GM19468 (cell line): ENCODE data around the gene BAMBI.

Source experiments
- ATAC-seq: cut with Tn5 transposase; IDR thresholded peaks from one replicate; pipeline ENCODE4 v1.9.1; 2021; ENCODE audit warnings: mild to moderate bottlenecking, moderate library complexity, moderate number of reproducible peaks; ENCODE audit not compliant: unreplicated experiment; ENCODE audit errors: extremely low read depth

BAMBI gene

GRCh38 chr10:28728366-28728765 is 51.0 kb downstream of the BAMBI start:
- ATAC-seq, result no peak

- no peak for ATAC-seq
These were observed 52.9 kb downstream of the BAMBI start for GRCh38 chr10:28730031-28730778.

GRCh38 chr10:28732091-28732490 is 54.8 kb downstream of the BAMBI start:
- no peak for ATAC-seq
